HS-27A (cell line): ENCODE data around the gene ABCA7.

Experiments
- DNase-seq: peaks from one replicate; pipeline ENCODE4 v3.0.0-alpha.2; 2012; ENCODE audit warnings: low read depth, missing footprints

Gene ABCA7

GRCh38 chr19:1040476-1041271 lies 767 bp downstream of the ABCA7 start:
- no peak for DNase-seq

- no peak for DNase-seq
These were observed 1.4 kb downstream of the ABCA7 start for GRCh38 chr19:1041272-1041834.

GRCh38 chr19:1041835-1042685 lies 2.2 kb downstream of the ABCA7 start:
- DNase-seq: no peak

GRCh38 chr19:1042689-1043511 lies 3.0 kb downstream of the ABCA7 start:
- no peak for DNase-seq

GRCh38 chr19:1045247-1045603 lies 5.3 kb downstream of the ABCA7 start:
- DNase-seq: no peak

- no peak for DNase-seq
These were observed 6.3 kb downstream of the ABCA7 start for GRCh38 chr19:1046117-1046626.

- DNase-seq: no peak
These were observed 7.2 kb downstream of the ABCA7 start for GRCh38 chr19:1046836-1047695.

GRCh38 chr19:1047696-1048147 lies 7.8 kb downstream of the ABCA7 start:
- no peak for DNase-seq

- DNase-seq: no peak
These were observed 9.2 kb downstream of the ABCA7 start for GRCh38 chr19:1049106-1049505.

GRCh38 chr19:1049800-1050199 lies 9.9 kb downstream of the ABCA7 start:
- DNase-seq: no peak

- DNase-seq: no peak
These were observed 11.3 kb downstream of the ABCA7 start for GRCh38 chr19:1050989-1051788.

GRCh38 chr19:1051791-1052190 lies 11.9 kb downstream of the ABCA7 start:
- no peak for DNase-seq

- DNase-seq: no peak
These were observed 12.6 kb downstream of the ABCA7 start for GRCh38 chr19:1052349-1052975.

GRCh38 chr19:1053176-1054101 lies 13.5 kb downstream of the ABCA7 start:
- no peak for DNase-seq

GRCh38 chr19:1054102-1055027 lies 14.5 kb downstream of the ABCA7 start:
- DNase-seq: no peak

- no peak for DNase-seq
These were observed 15.1 kb downstream of the ABCA7 start for GRCh38 chr19:1055028-1055425.
